Endothelial cell of umbilical vein (primary cell): ENCODE measurements around the gene GALK2. TPM values are rescaled to one million over a fixed set of nuclear protein-coding genes. Genes with fewer than 3 reads are reported as not detected.

ENCODE experiments used
- BruUV-seq: library from RNA; stranded (reverse); fragments of 400-500 nt; replicated peaks from 2 replicates; lab custom pipeline; 2021; lab: Mats Ljungman, UMichigan
- CTCF ChIA-PET: fragments of 300-600, 350-600 bp; sonication (Branson Sonifier 250); formaldehyde crosslinking; loops from one replicate; lab custom pipeline; 2021; ENCODE audit warnings: antibody characterized with exemption, inconsistent platforms; lab: Charles Lee
- POLR2A ChIA-PET: fragments of 300-600, 350-600 bp; sonication (Branson Sonifier 250); formaldehyde crosslinking; loops from one replicate; lab custom pipeline; 2021; ENCODE audit warnings: antibody characterized with exemption, inconsistent platforms; lab: Charles Lee
- DNase-seq: peaks from one replicate; pipeline ENCODE4 v3.0.0-alpha.2; 2011; ENCODE audit warnings: low read depth, low spot score
- FAIRE-seq: peaks from 2 replicates; lab custom pipeline; 2011; peaks lifted over from hg19 to GRCh38; lab: Jason Lieb, UNC
- H2AFZ ChIP-seq: 2 replicates; pipeline ENCODE4 v1.6.0; 2012; ENCODE audit warnings: low read depth, low read length, control low read depth, inconsistent platforms
- H3K27ac ChIP-seq: 2 replicates; pipeline ENCODE4 v1.5.1; 2011; ENCODE audit warnings: low read depth, mild to moderate bottlenecking, control low read depth, low read length, moderate library complexity; ENCODE audit not compliant: insufficient read depth
- H3K27me3 ChIP-seq, 2 experiments: 2 replicates each; pipeline versions ENCODE4 v1.6.0 to v1.6.1; 2011; ENCODE audit warnings: low read length in 2 of 2, mixed read lengths in 1 of 2; ENCODE audit not compliant: control insufficient read depth in 2 of 2, insufficient read depth in 2 of 2
- H3K36me3 ChIP-seq, 2 experiments: 2 replicates in 1 of 2; 3 replicates in 1 of 2; pipeline ENCODE4 v1.5.1; 2011; ENCODE audit warnings: low read length in 2 of 2, mild to moderate bottlenecking in 1 of 2, moderate library complexity in 1 of 2; ENCODE audit not compliant: control insufficient read depth in 2 of 2, insufficient read depth in 2 of 2; ENCODE audit errors: extremely low read depth in 1 of 2
- H3K4me1 ChIP-seq: 3 replicates; pipeline ENCODE4 v1.5.1; 2011; ENCODE audit warnings: mild to moderate bottlenecking, low read length; ENCODE audit not compliant: control insufficient read depth, insufficient read depth; ENCODE audit errors: extremely low read depth
- H3K4me2 ChIP-seq: 2 replicates; pipeline ENCODE4 v1.6.1; 2011; ENCODE audit warnings: low read length, control low read depth, mixed read lengths; ENCODE audit not compliant: insufficient read depth
- H3K4me3 ChIP-seq, 3 experiments: fragments of 200-600 bp in 1 of 3; sonication (generic), shearing (Covaris generic) in 1 of 3; replicated peaks in 1 of 3; 2 replicates each; pipeline ENCODE4 v1.5.1; 2011 to 2016; ENCODE audit warnings: control low read depth in 3 of 3, low read length in 3 of 3, mild to moderate bottlenecking in 2 of 3, inconsistent platforms in 1 of 3, low read depth in 1 of 3, moderate library complexity in 1 of 3; ENCODE audit not compliant: insufficient read depth in 1 of 3
- H3K79me2 ChIP-seq: 2 replicates; pipeline ENCODE4 v1.6.0; 2012; ENCODE audit warnings: low read length, inconsistent platforms; ENCODE audit not compliant: control insufficient read depth, insufficient read depth
- H3K9ac ChIP-seq: replicated peaks from 2 replicates; pipeline ENCODE3; 2011; ENCODE audit warnings: low read length, control low read depth; ENCODE audit not compliant: insufficient read depth; ENCODE audit errors: extremely low read depth
- H3K9me1 ChIP-seq: replicated peaks from 3 replicates; pipeline ENCODE4 v1.6.0; 2011; ENCODE audit warnings: mild to moderate bottlenecking, low read length; ENCODE audit not compliant: control insufficient read depth, insufficient read depth; ENCODE audit errors: extremely low read depth
- H3K9me3 ChIP-seq: replicated peaks from 2 replicates; pipeline ENCODE4 v1.5.1; 2012; ENCODE audit warnings: low read length, inconsistent platforms; ENCODE audit not compliant: control insufficient read depth, insufficient read depth
- H4K20me1 ChIP-seq: replicated peaks from 2 replicates; pipeline ENCODE3; 2011; ENCODE audit warnings: mild to moderate bottlenecking, low read length; ENCODE audit not compliant: control insufficient read depth, insufficient read depth; ENCODE audit errors: extremely low read depth
- CTCF ChIP-seq, 2 donors: IDR thresholded peaks; 1 replicate in 1 of 2; 2 replicates in 1 of 2; pipeline ENCODE4 v1.5.1; 2011; ENCODE audit warnings: low read length in 2 of 2, mild to moderate bottlenecking in 2 of 2, moderate library complexity in 2 of 2, control low read depth in 1 of 2, inconsistent platforms in 1 of 2, low read depth in 1 of 2; ENCODE audit not compliant: insufficient read depth in 1 of 2; ENCODE audit errors: extremely low read depth in 1 of 2
- EZH2 ChIP-seq: IDR thresholded peaks from 2 replicates; pipeline ENCODE4 v1.6.1; 2012; ENCODE audit warnings: borderline replicate concordance, low read depth, mild to moderate bottlenecking, moderate library complexity, low read length, inconsistent platforms; ENCODE audit not compliant: severe bottlenecking
- FOS ChIP-seq: IDR thresholded peaks from 2 replicates; pipeline ENCODE4 v1.6.1; 2011; ENCODE audit warnings: mild to moderate bottlenecking, low read length, moderate library complexity, borderline replicate concordance; ENCODE audit not compliant: insufficient read depth
- GATA2 ChIP-seq: IDR thresholded peaks from 2 replicates; pipeline ENCODE4 v1.7.0; 2011; ENCODE audit warnings: low read depth, mild to moderate bottlenecking, moderate library complexity, mixed read lengths, low read length; ENCODE audit not compliant: insufficient read length, insufficient read depth
- JUN ChIP-seq: IDR thresholded peaks from 2 replicates; pipeline ENCODE4 v1.6.1; 2011; ENCODE audit warnings: borderline replicate concordance, low read depth; ENCODE audit not compliant: insufficient read length, insufficient read depth
- MAX ChIP-seq: IDR thresholded peaks from 2 replicates; pipeline ENCODE4 v1.6.1; 2011; ENCODE audit not compliant: insufficient read depth, insufficient read length
- MYC ChIP-seq: IDR thresholded peaks from one replicate; pipeline ENCODE4 v1.6.1; 2011; ENCODE audit warnings: mild to moderate bottlenecking, low read depth, low read length
- POLR2A ChIP-seq: IDR thresholded peaks from 2 replicates; pipeline ENCODE4 v1.6.1; 2012; ENCODE audit warnings: low read depth, mild to moderate bottlenecking, control low read depth, low read length
- POLR2AphosphoS5 ChIP-seq: IDR thresholded peaks from 2 replicates; pipeline ENCODE4 v1.6.1; 2012; ENCODE audit warnings: low read depth, mild to moderate bottlenecking, control low read depth, low read length, moderate library complexity; ENCODE audit not compliant: insufficient read depth
- dilution Hi-C: fragments of 300-500 bp; cut with MboI; formaldehyde crosslinking; loops from one replicate; pipeline ENCODE4 v1.15.0; 2019; ENCODE audit warnings: low sequenced_read_pairs; ENCODE audit not compliant: extremely low pct_ligation_motif_present
- intact Hi-C: fragments of 100-400 bp; cut with micrococcal nuclease; formaldehyde crosslinking; loops from one replicate; pipeline ENCODE4 v1.10.0; 2022
- polyA plus RNA-seq, 4 experiments: library from polyadenylated mRNA; depleted of rRNA in 3 of 4; stranded (reverse) in 3 of 4; unstranded in 1 of 4; fragments of >200 nt; gene quantifications; 2 replicates each; pipeline versions ENCODE4 v1.2.1 to v1.2.3, GENCODE V29; 2011 to 2012; ENCODE audit warnings: missing spikeins in 1 of 4
- total RNA-seq: library from RNA; stranded (reverse); gene quantifications from 2 replicates; pipeline ENCODE4 v1.2.3, GENCODE V29; 2021

The GALK2 gene
- total and polyA plus RNA-seq, 2 donors (not counting 3 experiments of a cell fraction or from before 2014, with no cell fraction given): 19.9 to 31.3 TPM

DNA sequence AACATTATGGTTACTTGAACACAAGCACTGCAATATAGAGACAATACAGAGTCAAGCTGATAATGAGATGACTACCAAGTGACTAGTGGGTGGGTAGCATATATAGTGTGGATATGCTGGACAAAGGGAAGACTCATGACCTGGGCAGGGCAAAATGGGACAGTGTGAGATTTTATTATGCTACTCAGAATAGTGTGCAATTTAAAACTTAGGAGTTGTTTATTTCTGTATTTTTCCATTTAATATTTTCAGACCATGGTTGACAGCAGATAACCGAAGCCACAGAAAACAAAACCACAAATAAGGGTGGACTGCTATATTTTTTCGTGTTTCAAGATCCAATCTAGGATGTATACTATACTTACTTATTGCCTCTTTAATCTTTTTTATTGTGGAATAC is 19.6 kb downstream of the GALK2 start:
- H3K27ac ChIP-seq: no peak overlapping the region
- DNase-seq: no peak
- H3K36me3 ChIP-seq: no peaks in the 10 kb centered on the region
- intact Hi-C loops: no loop called here
- H4K20me1 ChIP-seq: no peaks in the 10 kb centered on the region
- no peaks in the 10 kb centered on the region for H3K4me1 ChIP-seq
- H3K27me3 ChIP-seq: no peaks in the 10 kb centered on the region
- H3K9me3 ChIP-seq: no peaks in the 10 kb centered on the region
- no peak overlapping the region for H3K4me3 ChIP-seq
- dilution Hi-C loops: no loop called here
- H3K9ac ChIP-seq: no peak overlapping the region
- no TSS peak for BruUV-seq
- H2AFZ ChIP-seq: no peak overlapping the region
- H3K4me2 ChIP-seq: no peak overlapping the region
- TF ChIP-seq MAX (no peak), GATA2 (no peak), FOS (no peak), MYC (no peak), EZH2 (no peak), CTCF (IDR thresholded peaks at IDR 0.05; ENCODE audit: extremely low read depth in 1 of 2, insufficient read depth in 1 of 2, low read depth in 1 of 2, low read length in 2 of 2) (no peak), JUN (no peak), POLR2A (no peak), POLR2AphosphoS5 (no peak)
- ChIA-PET CTCF (no interaction called here), POLR2A (no interaction called here)
- no peak for FAIRE-seq
- no peaks in the 10 kb centered on the region for H3K9me1 ChIP-seq
- peaks cover 22% of the 10 kb centered on the region for H3K79me2 ChIP-seq
